Stimulated activated CD8-positive, alpha-beta memory T cell treated with anti-CD3 and anti-CD28 coated beads, Interleukin-7, amount 100 ng/mL, for 4 hours (primary cell): Measurements from ENCODE around the gene TFAM.
A peak's percentile ranks its signal among the peaks of the same experiment; 100 is the strongest.

Source experiments
- DNase-seq, 2 donors: peaks; one replicate each; pipeline ENCODE4 v3.0.0-alpha.2; 2020; ENCODE audit warnings: low read depth in 2 of 2

Gene TFAM

GRCh38 chr10:58384999-58385783, at the start of gene TFAM:
TSS of gene TFAM (plus strand) at chr10:58385410. CDS start at chr10:58385548, 138 bp downstream.
- DNase-seq = peak; percentile 94 to 96

- DNase-seq = no peak
These were observed 49.0 kb upstream of the TFAM start for GRCh38 chr10:58336242-58336641.

- DNase-seq = no peak
These were observed 43.8 kb upstream of the TFAM start for GRCh38 chr10:58341422-58341821.

GRCh38 chr10:58341947-58342346, 43.3 kb upstream of the TFAM start:
- DNase-seq = no peak

- no peak for DNase-seq
These were observed 37.2 kb upstream of the TFAM start for GRCh38 chr10:58347967-58348366.

- DNase-seq = no peak
These were observed 36.6 kb upstream of the TFAM start for GRCh38 chr10:58348571-58349033.

- DNase-seq = no peak
These were observed 35.2 kb upstream of the TFAM start for GRCh38 chr10:58350023-58350422.

GRCh38 chr10:58350619-58351323, 34.4 kb upstream of the TFAM start:
- DNase-seq = no peak

GRCh38 chr10:58351616-58352578, 33.3 kb upstream of the TFAM start:
- DNase-seq = no peak

GRCh38 chr10:58352956-58353610, 32.1 kb upstream of the TFAM start:
- DNase-seq = no peak

GRCh38 chr10:58356756-58357155, 28.5 kb upstream of the TFAM start:
- DNase-seq = no peak

GRCh38 chr10:58358314-58358933, 26.8 kb upstream of the TFAM start:
- no peak for DNase-seq

GRCh38 chr10:58358947-58359346, 26.3 kb upstream of the TFAM start:
- no peak for DNase-seq

- DNase-seq = no peak
These were observed 25.7 kb upstream of the TFAM start for GRCh38 chr10:58359541-58359940.

- DNase-seq = no peak
These were observed 24.7 kb upstream of the TFAM start for GRCh38 chr10:58360412-58361004.

GRCh38 chr10:58361353-58361752, 23.9 kb upstream of the TFAM start:
- DNase-seq = no peak

GRCh38 chr10:58362027-58362789, 23.0 kb upstream of the TFAM start:
- no peak for DNase-seq

GRCh38 chr10:58367069-58367468, 18.1 kb upstream of the TFAM start:
- no peak for DNase-seq

- DNase-seq = no peak
These were observed 13.7 kb upstream of the TFAM start for GRCh38 chr10:58371473-58371872.
